A549 (cell line): ENCODE results near the gene MAGI1.

Experiments used
- ATOH8 ChIP-seq: fragments of 250-450 bp; sonication (Bioruptor Pico); IDR thresholded peaks from 2 replicates; pipeline ENCODE4 v1.5.0; 2020; ENCODE audit warnings: low read depth, mild to moderate bottlenecking, moderate library complexity
- CTCF ChIP-seq: fragments of >200 bp; sonication (Bioruptor Twin); formaldehyde crosslinking; IDR thresholded peaks from 3 replicates; pipeline ENCODE4 v1.5.1; 2016
- HOXA7 ChIP-seq: fragments of 250-450 bp; sonication (Bioruptor Pico); IDR thresholded peaks from 2 replicates; pipeline ENCODE4 v1.5.0; 2020; ENCODE audit warnings: mild to moderate bottlenecking, moderate library complexity
- NR3C1 ChIP-seq: fragments of >200 bp; sonication (Bioruptor Twin); formaldehyde crosslinking; IDR thresholded peaks from 3 replicates; pipeline ENCODE4 v1.6.1; 2017
- PHF8 ChIP-seq: fragments of 200-600 bp; sonication (generic); IDR thresholded peaks from 2 replicates; pipeline ENCODE4 v1.6.1; 2016; ENCODE audit warnings: low read depth, mild to moderate bottlenecking, antibody characterized with exemption, moderate library complexity, borderline replicate concordance
- POLR2AphosphoS2 ChIP-seq: conservative IDR thresholded peaks from 2 replicates; pipeline ENCODE4 v1.6.1; 2012; ENCODE audit warnings: low read length, improper control_type of control experiment, inconsistent platforms
- ZSCAN20 ChIP-seq: fragments of 250-450 bp; sonication (Bioruptor Pico); IDR thresholded peaks from 2 replicates; pipeline ENCODE4 v1.8.0; 2022; ENCODE audit warnings: mild to moderate bottlenecking, moderate library complexity

DNA sequence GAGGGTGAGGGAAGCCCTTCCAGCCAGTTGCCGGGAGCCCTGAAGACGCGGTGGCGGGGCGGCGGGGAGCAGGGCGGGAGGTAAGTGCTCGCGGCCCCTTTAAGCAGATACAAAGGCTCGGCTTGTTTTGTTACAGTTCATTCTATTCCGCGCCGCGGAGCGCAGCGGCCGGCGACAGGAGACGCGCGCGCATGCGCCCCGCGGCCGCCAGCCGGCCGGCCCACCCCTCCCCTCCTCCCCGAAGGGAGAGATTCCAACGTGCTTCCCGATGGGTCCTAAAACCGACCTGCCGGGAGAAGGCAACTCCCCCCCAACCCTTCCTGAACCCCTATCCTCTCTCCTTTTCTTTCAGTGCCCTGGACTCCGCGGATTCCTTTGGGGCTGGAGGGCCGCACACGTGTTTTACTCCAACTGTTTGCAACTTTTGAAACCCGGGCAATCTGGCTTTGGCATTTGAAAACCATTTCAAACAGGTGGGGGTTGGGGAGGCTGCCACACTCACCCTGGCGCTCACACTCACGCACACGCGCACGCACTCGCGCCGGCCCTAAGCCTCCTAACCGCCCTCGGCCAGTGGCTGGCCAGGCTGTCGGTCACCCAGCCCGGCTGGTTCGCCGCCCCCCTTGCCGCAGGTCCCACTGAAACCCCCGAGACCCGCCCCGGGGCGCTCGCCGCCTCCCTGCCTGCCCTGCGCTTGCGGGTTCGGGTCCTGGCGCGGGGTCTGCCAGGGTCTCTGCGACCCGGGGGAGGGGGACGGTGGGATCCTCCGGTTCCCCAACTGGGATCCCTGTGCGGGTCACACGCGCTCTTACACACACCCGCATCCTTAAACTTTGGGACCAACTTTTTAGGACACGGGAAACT is at the start of gene MAGI1:
- TF ChIP-seq ZSCAN20 (no peak), CTCF (no peak), PHF8 (peak; percentile 22; the same call in 1 of the 2 replicates), HOXA7 (CRISPR knock-in tag) (no peak), NR3C1 (no peak), ATOH8 (CRISPR knock-in tag) (no peak), POLR2AphosphoS2 (no peak)
